Endothelial cell of umbilical vein (primary cell): Measurements from ENCODE around the gene TRAPPC6A. TPM values are rescaled to one million over a fixed set of nuclear protein-coding genes. Genes with fewer than 3 reads are reported as not detected.

ENCODE experiments used
- BruUV-seq: library from RNA; stranded (reverse); fragments of 400-500 nt; replicated peaks from 2 replicates; lab custom pipeline; 2021; lab: Mats Ljungman, UMichigan
- CTCF ChIA-PET: fragments of 300-600, 350-600 bp; sonication (Branson Sonifier 250); formaldehyde crosslinking; loops from one replicate; lab custom pipeline; 2021; ENCODE audit warnings: antibody characterized with exemption, inconsistent platforms; lab: Charles Lee
- POLR2A ChIA-PET: fragments of 300-600, 350-600 bp; sonication (Branson Sonifier 250); formaldehyde crosslinking; loops from one replicate; lab custom pipeline; 2021; ENCODE audit warnings: antibody characterized with exemption, inconsistent platforms; lab: Charles Lee
- DNase-seq: peaks from one replicate; pipeline ENCODE4 v3.0.0-alpha.2; 2011; ENCODE audit warnings: low read depth, low spot score
- FAIRE-seq: peaks from 2 replicates; lab custom pipeline; 2011; peaks lifted over from hg19 to GRCh38; lab: Jason Lieb, UNC
- H2AFZ ChIP-seq: 2 replicates; pipeline ENCODE4 v1.6.0; 2012; ENCODE audit warnings: low read depth, low read length, control low read depth, inconsistent platforms
- H3K27ac ChIP-seq: 2 replicates; pipeline ENCODE4 v1.5.1; 2011; ENCODE audit warnings: low read depth, mild to moderate bottlenecking, control low read depth, low read length, moderate library complexity; ENCODE audit not compliant: insufficient read depth
- H3K27me3 ChIP-seq, 2 experiments: 2 replicates each; pipeline versions ENCODE4 v1.6.0 to v1.6.1; 2011; ENCODE audit warnings: low read length in 2 of 2, mixed read lengths in 1 of 2; ENCODE audit not compliant: control insufficient read depth in 2 of 2, insufficient read depth in 2 of 2
- H3K36me3 ChIP-seq, 2 experiments: 2 replicates in 1 of 2; 3 replicates in 1 of 2; pipeline ENCODE4 v1.5.1; 2011; ENCODE audit warnings: low read length in 2 of 2, mild to moderate bottlenecking in 1 of 2, moderate library complexity in 1 of 2; ENCODE audit not compliant: control insufficient read depth in 2 of 2, insufficient read depth in 2 of 2; ENCODE audit errors: extremely low read depth in 1 of 2
- H3K4me1 ChIP-seq: 3 replicates; pipeline ENCODE4 v1.5.1; 2011; ENCODE audit warnings: mild to moderate bottlenecking, low read length; ENCODE audit not compliant: control insufficient read depth, insufficient read depth; ENCODE audit errors: extremely low read depth
- H3K4me2 ChIP-seq: 2 replicates; pipeline ENCODE4 v1.6.1; 2011; ENCODE audit warnings: low read length, control low read depth, mixed read lengths; ENCODE audit not compliant: insufficient read depth
- H3K4me3 ChIP-seq, 3 experiments: fragments of 200-600 bp in 1 of 3; sonication (generic), shearing (Covaris generic) in 1 of 3; replicated peaks in 1 of 3; 2 replicates each; pipeline ENCODE4 v1.5.1; 2011 to 2016; ENCODE audit warnings: control low read depth in 3 of 3, low read length in 3 of 3, mild to moderate bottlenecking in 2 of 3, inconsistent platforms in 1 of 3, low read depth in 1 of 3, moderate library complexity in 1 of 3; ENCODE audit not compliant: insufficient read depth in 1 of 3
- H3K79me2 ChIP-seq: 2 replicates; pipeline ENCODE4 v1.6.0; 2012; ENCODE audit warnings: low read length, inconsistent platforms; ENCODE audit not compliant: control insufficient read depth, insufficient read depth
- H3K9ac ChIP-seq: replicated peaks from 2 replicates; pipeline ENCODE3; 2011; ENCODE audit warnings: low read length, control low read depth; ENCODE audit not compliant: insufficient read depth; ENCODE audit errors: extremely low read depth
- H3K9me1 ChIP-seq: replicated peaks from 3 replicates; pipeline ENCODE4 v1.6.0; 2011; ENCODE audit warnings: mild to moderate bottlenecking, low read length; ENCODE audit not compliant: control insufficient read depth, insufficient read depth; ENCODE audit errors: extremely low read depth
- H3K9me3 ChIP-seq: replicated peaks from 2 replicates; pipeline ENCODE4 v1.5.1; 2012; ENCODE audit warnings: low read length, inconsistent platforms; ENCODE audit not compliant: control insufficient read depth, insufficient read depth
- H4K20me1 ChIP-seq: replicated peaks from 2 replicates; pipeline ENCODE3; 2011; ENCODE audit warnings: mild to moderate bottlenecking, low read length; ENCODE audit not compliant: control insufficient read depth, insufficient read depth; ENCODE audit errors: extremely low read depth
- CTCF ChIP-seq, 2 donors: IDR thresholded peaks; 1 replicate in 1 of 2; 2 replicates in 1 of 2; pipeline ENCODE4 v1.5.1; 2011; ENCODE audit warnings: low read length in 2 of 2, mild to moderate bottlenecking in 2 of 2, moderate library complexity in 2 of 2, control low read depth in 1 of 2, inconsistent platforms in 1 of 2, low read depth in 1 of 2; ENCODE audit not compliant: insufficient read depth in 1 of 2; ENCODE audit errors: extremely low read depth in 1 of 2
- EZH2 ChIP-seq: IDR thresholded peaks from 2 replicates; pipeline ENCODE4 v1.6.1; 2012; ENCODE audit warnings: borderline replicate concordance, low read depth, mild to moderate bottlenecking, moderate library complexity, low read length, inconsistent platforms; ENCODE audit not compliant: severe bottlenecking
- FOS ChIP-seq: IDR thresholded peaks from 2 replicates; pipeline ENCODE4 v1.6.1; 2011; ENCODE audit warnings: mild to moderate bottlenecking, low read length, moderate library complexity, borderline replicate concordance; ENCODE audit not compliant: insufficient read depth
- GATA2 ChIP-seq: IDR thresholded peaks from 2 replicates; pipeline ENCODE4 v1.7.0; 2011; ENCODE audit warnings: low read depth, mild to moderate bottlenecking, moderate library complexity, mixed read lengths, low read length; ENCODE audit not compliant: insufficient read length, insufficient read depth
- JUN ChIP-seq: IDR thresholded peaks from 2 replicates; pipeline ENCODE4 v1.6.1; 2011; ENCODE audit warnings: borderline replicate concordance, low read depth; ENCODE audit not compliant: insufficient read length, insufficient read depth
- MAX ChIP-seq: IDR thresholded peaks from 2 replicates; pipeline ENCODE4 v1.6.1; 2011; ENCODE audit not compliant: insufficient read depth, insufficient read length
- MYC ChIP-seq: IDR thresholded peaks from one replicate; pipeline ENCODE4 v1.6.1; 2011; ENCODE audit warnings: mild to moderate bottlenecking, low read depth, low read length
- POLR2A ChIP-seq: IDR thresholded peaks from 2 replicates; pipeline ENCODE4 v1.6.1; 2012; ENCODE audit warnings: low read depth, mild to moderate bottlenecking, control low read depth, low read length
- POLR2AphosphoS5 ChIP-seq: IDR thresholded peaks from 2 replicates; pipeline ENCODE4 v1.6.1; 2012; ENCODE audit warnings: low read depth, mild to moderate bottlenecking, control low read depth, low read length, moderate library complexity; ENCODE audit not compliant: insufficient read depth
- dilution Hi-C: fragments of 300-500 bp; cut with MboI; formaldehyde crosslinking; loops from one replicate; pipeline ENCODE4 v1.15.0; 2019; ENCODE audit warnings: low sequenced_read_pairs; ENCODE audit not compliant: extremely low pct_ligation_motif_present
- intact Hi-C: fragments of 100-400 bp; cut with micrococcal nuclease; formaldehyde crosslinking; loops from one replicate; pipeline ENCODE4 v1.10.0; 2022
- polyA plus RNA-seq, 4 experiments: library from polyadenylated mRNA; depleted of rRNA in 3 of 4; stranded (reverse) in 3 of 4; unstranded in 1 of 4; fragments of >200 nt; gene quantifications; 2 replicates each; pipeline versions ENCODE4 v1.2.1 to v1.2.3, GENCODE V29; 2011 to 2012; ENCODE audit warnings: missing spikeins in 1 of 4
- total RNA-seq: library from RNA; stranded (reverse); gene quantifications from 2 replicates; pipeline ENCODE4 v1.2.3, GENCODE V29; 2021

The TRAPPC6A gene
- total and polyA plus RNA-seq, 2 donors (not counting 3 experiments of a cell fraction or from before 2014, with no cell fraction given) = 18.1 to 45.4 TPM

GRCh38 chr19:45205810-45206209 lies 27.8 kb upstream of the TRAPPC6A start:
- no peak overlapping the region for H3K9ac ChIP-seq
- DNase-seq (no peak), FAIRE-seq (no peak)
- no peaks in the 10 kb centered on the region for H3K9me1 ChIP-seq
- no peak overlapping the region for H3K27ac ChIP-seq
- no peak overlapping the region for H3K4me2 ChIP-seq
- no peaks in the 10 kb centered on the region for H3K9me3 ChIP-seq
- POLR2A ChIA-PET = no interaction called here
- TF ChIP-seq EZH2 (no peak), CTCF (IDR thresholded peaks at IDR 0.05; ENCODE audit: extremely low read depth in 1 of 2, insufficient read depth in 1 of 2, low read depth in 1 of 2, low read length in 2 of 2) (no peak), GATA2 (no peak), POLR2A (no peak), FOS (no peak), POLR2AphosphoS5 (no peak), MAX (no peak), MYC (no peak), JUN (no peak)
- no peaks in the 10 kb centered on the region for H3K27me3 ChIP-seq
- CTCF ChIA-PET = interaction anchor here (1.1 to 1.7 kb wide), 2 partner anchors 9 to 43 kb away, joined by 3 to 4 read pairs; no protein-coding TSS in a partner anchor
- H4K20me1 ChIP-seq = no peaks in the 10 kb centered on the region
- no TSS peak for BruUV-seq
- intact Hi-C loops (no loop called here), dilution Hi-C loops (no loop called here)
- H3K4me3 ChIP-seq = no peak overlapping the region
- no peaks in the 10 kb centered on the region for H3K79me2 ChIP-seq
- H2AFZ ChIP-seq = no peak overlapping the region
- H3K4me1 ChIP-seq = no peaks in the 10 kb centered on the region
- no peaks in the 10 kb centered on the region for H3K36me3 ChIP-seq
